GM19395 (cell line): ENCODE measurements around the gene KCNIP3.

Experiments
- ATAC-seq: cut with Tn5 transposase; IDR thresholded peaks from one replicate; pipeline ENCODE4 v1.9.1; 2021; ENCODE audit warnings: mild to moderate bottlenecking, moderate library complexity; ENCODE audit not compliant: unreplicated experiment

KCNIP3 gene

GRCh38 chr2:95327861-95328260 is 30.7 kb downstream of the KCNIP3 start:
- no peak for ATAC-seq

DNA sequence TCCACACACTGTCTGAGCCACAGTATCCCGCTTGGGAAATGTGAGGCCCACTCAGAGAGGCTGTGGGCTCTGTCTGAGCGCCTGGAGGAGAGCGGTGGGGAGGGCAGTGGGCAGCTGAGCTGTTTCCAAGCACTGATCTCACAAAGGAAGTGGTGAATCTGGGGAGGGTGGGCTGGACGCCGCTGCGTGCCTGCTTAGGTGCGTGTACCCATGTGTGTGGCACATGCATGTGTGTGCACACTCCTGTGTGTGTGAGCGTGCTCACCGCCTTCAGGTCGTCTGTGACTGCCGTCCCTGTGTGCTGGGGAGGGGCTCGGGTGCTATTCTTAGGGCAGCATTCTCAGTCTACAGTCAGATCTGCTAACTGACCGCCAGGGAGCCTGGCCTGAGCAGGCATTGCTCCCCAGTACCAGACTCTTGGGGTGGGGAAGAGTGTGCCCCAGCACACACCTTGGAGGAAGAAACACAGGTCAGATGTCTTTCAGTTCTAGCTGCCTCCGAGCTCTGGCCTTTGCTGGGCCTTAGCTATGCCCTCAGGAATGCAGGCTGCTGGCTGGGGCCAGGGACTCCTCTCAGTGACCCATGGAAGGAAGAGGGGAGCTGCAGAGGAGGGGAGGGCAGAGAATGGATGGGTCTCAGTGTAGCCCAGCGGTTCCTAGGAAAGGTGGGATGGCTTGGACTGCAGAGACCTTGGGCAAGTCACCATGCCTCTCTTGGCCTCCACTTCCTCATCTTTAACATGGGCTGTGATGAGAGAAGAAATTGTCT is 31.4 kb downstream of the KCNIP3 start:
- no peak for ATAC-seq

GRCh38 chr2:95329401-95329800 is 32.3 kb downstream of the KCNIP3 start:
- no peak for ATAC-seq

- no peak for ATAC-seq
Observed at GRCh38 chr2:95329891-95330793, 33.0 kb downstream of the KCNIP3 start.

- ATAC-seq = no peak
Observed at GRCh38 chr2:95330794-95331338, 33.7 kb downstream of the KCNIP3 start.

DNA sequence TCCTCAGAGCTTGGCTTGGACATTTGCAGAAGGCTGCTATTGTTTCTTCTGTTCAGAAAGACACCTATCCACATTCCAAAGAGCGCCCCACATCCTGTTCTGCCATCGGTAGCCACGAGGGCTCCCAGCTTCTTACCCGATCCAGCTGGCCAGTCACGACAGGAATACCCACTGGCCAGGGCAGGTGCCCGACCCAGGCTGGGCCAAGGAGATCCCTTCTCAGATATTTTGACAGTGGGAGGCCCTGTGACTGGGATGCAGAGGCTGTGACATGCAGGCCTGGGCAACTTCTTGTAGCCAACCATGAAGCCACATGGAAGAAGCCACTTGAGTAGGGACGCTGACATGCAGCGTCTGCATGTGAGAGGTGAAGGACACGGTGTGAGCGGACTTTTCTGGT is 34.5 kb downstream of the KCNIP3 start:
- no peak for ATAC-seq

DNA sequence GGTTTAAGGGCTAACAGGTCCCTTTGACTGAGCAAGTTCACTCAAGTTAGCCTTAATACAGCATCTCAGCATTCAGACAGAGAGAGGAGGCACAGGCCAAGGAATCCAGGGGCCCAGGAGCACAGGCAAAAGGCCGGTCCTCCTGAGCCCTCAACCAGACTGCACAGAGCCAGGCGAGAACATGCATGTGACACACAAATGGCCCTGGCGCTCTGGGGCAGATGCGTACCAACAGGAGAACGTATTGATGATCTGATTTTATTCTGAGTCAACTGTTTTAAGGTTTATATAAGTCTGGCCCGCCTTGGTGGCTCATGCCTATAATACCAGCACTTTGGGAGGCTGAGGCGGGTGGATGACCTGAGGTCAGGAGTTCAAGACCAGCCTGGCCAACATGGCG is 34.9 kb downstream of the KCNIP3 start:
- ATAC-seq = no peak

DNA sequence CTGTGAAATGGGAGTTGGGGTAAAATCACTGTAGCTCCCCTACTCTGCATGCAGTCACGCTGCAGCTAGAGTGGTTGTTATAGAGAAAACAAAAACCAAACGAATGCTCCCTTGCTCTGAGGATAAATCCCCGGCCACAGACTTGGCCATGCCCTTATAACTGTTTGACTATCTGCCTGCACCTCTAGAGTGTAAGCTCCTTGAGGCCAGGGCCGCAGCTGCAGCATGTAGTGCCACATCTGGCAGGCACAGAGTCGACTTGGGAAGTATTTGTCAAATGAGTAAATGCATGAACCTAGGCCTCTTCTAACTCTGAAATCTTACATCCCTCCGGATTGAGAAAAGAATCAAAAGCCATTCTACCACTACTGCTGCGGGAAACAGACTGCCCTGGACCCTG is 35.9 kb downstream of the KCNIP3 start:
- no peak for ATAC-seq

DNA sequence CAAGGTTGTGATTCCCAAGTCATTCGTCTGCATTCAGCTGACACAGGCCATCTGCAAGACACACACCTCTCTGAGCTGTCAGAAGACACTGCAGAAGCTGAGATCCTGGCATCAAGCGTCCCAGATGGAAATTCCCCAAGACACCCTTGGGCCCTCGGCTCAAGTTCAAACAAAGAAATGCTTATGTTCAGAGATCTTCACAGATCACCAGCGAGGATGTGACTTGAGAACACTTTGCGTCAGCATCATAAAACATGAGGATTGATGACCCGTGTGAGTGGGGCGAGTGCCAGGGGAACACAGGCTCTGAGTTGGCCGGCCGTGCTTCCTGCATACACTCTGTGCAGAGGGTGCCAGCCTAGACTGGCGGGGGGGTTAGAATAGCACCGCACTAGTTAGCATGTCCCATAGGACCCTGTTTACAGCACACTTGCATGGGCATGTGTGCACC is 36.8 kb downstream of the KCNIP3 start:
- ATAC-seq = no peak

DNA sequence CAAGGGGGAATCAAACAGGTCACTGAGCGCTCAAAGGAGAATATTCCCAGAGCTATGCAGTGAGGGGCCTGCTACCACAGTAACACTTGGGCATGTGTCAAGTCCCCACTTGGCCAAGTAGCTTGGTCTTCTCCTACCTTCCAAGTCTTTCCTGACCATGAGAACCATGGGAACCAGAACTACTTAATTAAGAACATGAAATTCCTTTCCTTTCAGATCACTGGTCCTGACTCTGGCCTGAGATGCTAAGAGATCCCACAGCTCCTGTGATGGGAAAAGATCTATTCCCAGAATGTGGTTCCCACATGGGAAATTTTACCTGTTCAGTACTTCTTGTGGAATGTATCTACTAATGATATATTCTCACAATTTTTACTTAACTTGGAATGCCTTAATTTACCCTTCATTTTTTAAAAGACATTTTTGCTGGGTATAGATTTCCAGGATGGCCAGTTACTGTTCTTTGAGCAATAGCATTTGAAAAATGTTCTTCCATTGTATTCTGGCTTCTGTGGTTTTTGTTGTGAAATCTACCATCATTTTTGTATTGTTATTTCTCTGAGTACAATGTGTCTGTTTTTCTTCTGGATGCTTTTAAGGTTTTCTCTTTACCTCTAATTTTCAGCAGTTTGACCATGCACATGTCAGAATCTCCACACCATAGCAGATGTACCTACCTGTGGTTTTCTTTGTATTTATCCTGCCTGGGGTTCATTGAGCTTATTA is 37.9 kb downstream of the KCNIP3 start:
- no peak for ATAC-seq

- no peak for ATAC-seq
Observed at GRCh38 chr2:95336406-95336805, 39.3 kb downstream of the KCNIP3 start.

GRCh38 chr2:95337829-95338228 is 40.7 kb downstream of the KCNIP3 start:
- ATAC-seq = no peak

DNA sequence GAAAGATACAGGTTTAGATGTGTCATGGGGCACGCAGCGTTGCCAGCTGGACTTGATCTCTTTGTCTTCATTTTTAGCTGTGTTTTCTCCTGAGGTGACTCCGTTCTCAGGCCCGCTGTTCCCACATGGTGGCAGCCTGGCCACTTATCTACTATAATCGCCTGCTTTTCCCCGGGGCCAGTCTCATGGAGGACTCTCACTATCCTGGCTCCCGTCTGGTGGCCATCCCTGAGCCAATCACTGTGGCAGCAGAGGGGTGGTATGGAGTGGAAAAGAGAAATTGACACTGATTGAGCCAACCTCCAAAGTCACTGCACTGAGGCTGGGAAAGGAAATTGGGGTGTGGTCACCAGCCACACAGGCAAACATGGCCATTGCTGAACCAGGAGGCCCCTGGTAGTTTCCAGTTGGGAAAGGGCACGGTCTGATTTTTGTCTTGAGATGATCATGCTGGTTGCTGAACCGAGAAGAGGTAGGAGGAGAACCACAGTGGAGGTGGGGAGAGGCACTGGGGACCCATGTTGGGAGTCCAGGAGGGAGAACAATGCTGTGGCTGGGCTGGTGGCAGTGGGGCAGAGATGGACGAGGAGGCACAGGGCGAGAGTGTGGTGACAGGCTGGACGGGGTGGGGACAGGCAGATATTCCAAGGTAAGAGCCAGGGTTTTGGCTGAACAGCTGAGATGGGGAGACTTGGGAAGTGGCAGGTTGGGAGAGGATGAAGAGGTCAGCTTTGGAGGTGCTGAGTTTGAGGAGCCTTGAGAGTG is 45.6 kb downstream of the KCNIP3 start:
- no peak for ATAC-seq

DNA sequence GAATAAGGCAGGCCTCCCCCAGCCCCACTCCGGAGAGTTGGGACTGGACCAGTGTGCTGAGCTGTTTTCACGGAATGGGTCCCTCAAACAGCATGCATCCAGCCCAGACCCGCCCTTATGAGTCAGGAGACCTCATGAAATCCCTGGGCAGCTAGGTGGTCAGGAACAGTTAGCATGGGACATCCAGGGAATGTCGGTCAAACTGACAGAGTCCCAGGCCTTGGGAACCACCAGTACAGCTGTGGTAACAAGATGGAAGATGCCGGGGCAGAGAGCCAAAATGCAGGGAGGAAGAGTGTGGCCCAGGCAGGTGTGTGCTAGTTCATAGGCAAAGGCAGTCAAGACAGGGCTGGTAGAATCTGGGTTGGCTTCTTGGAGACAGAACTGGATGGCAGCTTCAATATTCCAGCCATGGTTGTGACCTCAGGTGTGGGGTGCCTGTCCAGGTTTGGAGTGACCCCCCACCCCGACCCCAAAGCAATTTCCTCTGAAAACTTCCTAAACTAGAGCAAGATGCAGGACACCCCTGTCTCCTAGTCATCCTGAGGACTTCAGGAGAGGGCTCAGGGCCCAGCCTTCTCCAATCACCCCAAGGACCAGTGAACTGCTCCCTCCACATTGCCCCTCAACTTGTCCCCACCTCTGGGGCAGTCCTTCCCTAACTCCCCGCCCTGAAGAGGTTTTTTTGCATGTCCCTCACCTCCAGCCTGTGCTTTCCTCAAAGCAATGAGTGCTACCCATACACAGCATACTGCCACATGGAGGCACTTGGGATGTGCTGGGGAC is 46.5 kb downstream of the KCNIP3 start:
- no peak for ATAC-seq

- ATAC-seq = no peak
Observed at GRCh38 chr2:95344215-95344583, 47.1 kb downstream of the KCNIP3 start.

- ATAC-seq = no peak
Observed at GRCh38 chr2:95344656-95345055, 47.5 kb downstream of the KCNIP3 start.

DNA sequence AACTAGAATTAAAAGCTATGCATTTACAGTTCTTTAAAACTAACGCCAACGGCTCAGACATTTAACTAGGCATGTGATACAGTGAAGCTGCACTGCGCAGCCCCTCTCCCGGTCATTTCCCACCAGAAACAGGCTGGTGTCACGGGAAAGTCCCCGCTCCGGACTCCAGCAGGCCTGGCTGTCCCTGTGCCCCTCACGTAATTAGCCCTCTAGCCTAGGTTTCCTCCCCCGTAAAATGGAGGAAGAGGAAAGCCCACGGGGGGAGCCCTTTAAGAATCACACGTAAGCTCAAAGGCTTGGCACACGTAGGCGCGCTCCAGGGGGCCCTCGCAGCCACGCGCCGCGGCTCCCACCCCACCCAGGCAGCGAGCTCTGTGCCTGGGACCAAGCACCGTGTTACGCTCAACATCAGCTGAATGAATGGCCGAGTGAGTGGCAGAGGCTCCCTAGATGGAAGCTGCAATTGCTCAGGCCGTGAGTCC is 48.0 kb downstream of the KCNIP3 start:
- ATAC-seq = peak; percentile 22

GRCh38 chr2:95345563-95346230 is 48.5 kb downstream of the KCNIP3 start:
- ATAC-seq = peak; percentile 75

- ATAC-seq = no peak
Observed at GRCh38 chr2:95346231-95346737, 49.1 kb downstream of the KCNIP3 start.
